A673 (cell line): ENCODE results near the gene ID3.

Experiments
- CTCF ChIP-seq: fragments of 300-800, 200-600 bp; sonication (generic); conservative IDR thresholded peaks from 2 replicates; pipeline ENCODE4 v1.5.1; 2017; ENCODE audit warnings: low read depth, mild to moderate bottlenecking, antibody characterized with exemption, low read length, moderate library complexity, mixed read lengths
- EZH2 ChIP-seq: fragments of 200-600 bp; sonication (generic); IDR thresholded peaks from 2 replicates; pipeline ENCODE4 v1.6.1; 2017; ENCODE audit warnings: borderline replicate concordance, low read depth, mild to moderate bottlenecking, mixed read lengths, antibody characterized with exemption, low read length; ENCODE audit not compliant: poor library complexity, severe bottlenecking

- TF ChIP-seq CTCF (no peak), EZH2 (no peak)
Observed at GRCh38 chr1:23553231-23554126, 5.8 kb downstream of the ID3 start.
